ENCODE measurements around the gene NEGR1. TPM values are rescaled to one million over a fixed set of nuclear protein-coding genes. Genes with fewer than 3 reads are reported as not detected.

NEGR1 gene
- total and polyA plus RNA-seq, 4 donors: 0.08 to 0.14 (median 0.12) TPM; not detected in 1

GRCh38 chr1:72207059-72207458 lies 75.3 kb downstream of the NEGR1 start:
- no peak for TF ChIP-seq RXRA (IDR thresholded peaks at IDR 0.05)
- no peak for TF ChIP-seq SP1 (IDR thresholded peaks at IDR 0.05)
- no peak for TF ChIP-seq ZBTB33 (IDR thresholded peaks at IDR 0.05)
- no peak for TF ChIP-seq JUND (IDR thresholded peaks at IDR 0.05)
- no peak for TF ChIP-seq YY1 (IDR thresholded peaks at IDR 0.05)
- no peak for TF ChIP-seq NR2F2 (IDR thresholded peaks at IDR 0.05)
- TF ChIP-seq HNF4A (conservative IDR thresholded peaks at IDR 0.05): no peak
- no peak for TF ChIP-seq CTCF (IDR thresholded peaks at IDR 0.05; ENCODE audit: low read depth, low read length, missing input control)
- no peak for TF ChIP-seq EGR1 (IDR thresholded peaks at IDR 0.05; ENCODE audit: low read depth in 2 of 2)
- no peaks in the 10 kb centered on the region for H3K4me1 ChIP-seq (ENCODE audit: control insufficient read depth in 4 of 4, insufficient read depth in 4 of 4, low read length in 3 of 4)
- H3K4me3 ChIP-seq (ENCODE audit: low read depth in 1 of 3, low read length in 3 of 3): no peak overlapping the region
- no peak overlapping the region for H3K27ac ChIP-seq (ENCODE audit: low read depth in 1 of 2, low read length in 2 of 2)
- no peak overlapping the region for H3K9ac ChIP-seq (ENCODE audit: low read depth in 1 of 2, low read length in 2 of 2)
- H3K36me3 ChIP-seq (ENCODE audit: control insufficient read depth in 4 of 4, insufficient read depth in 3 of 4, low read depth in 1 of 4, low read length in 3 of 4): no peaks in the 10 kb centered on the region
- 61% methylated on average over 1 of the region's 1 CpG for WGBS
- no peaks in the 10 kb centered on the region for H3K27me3 ChIP-seq (ENCODE audit: control insufficient read depth in 4 of 4, insufficient read depth in 4 of 4, low read length in 3 of 4)
- no peaks in the 10 kb centered on the region for H3K9me3 ChIP-seq (ENCODE audit: control insufficient read depth in 4 of 4, low read length in 3 of 4)
- DNase-seq (ENCODE audit: low spot score): no peak

GRCh38 chr1:72202761-72203160 lies 79.6 kb downstream of the NEGR1 start:
- WGBS: 55% methylated on average over 2 of the region's 2 CpGs
- peaks cover 0 to 6% (median 0%) of the 10 kb centered on the region in 4 donors for H3K9me3 ChIP-seq (ENCODE audit: control insufficient read depth in 4 of 4, low read length in 3 of 4)
- no peaks in the 10 kb centered on the region for H3K27me3 ChIP-seq (ENCODE audit: control insufficient read depth in 4 of 4, insufficient read depth in 4 of 4, low read length in 3 of 4)
- TF ChIP-seq NR2F2 (IDR thresholded peaks at IDR 0.05): no peak
- no peak for TF ChIP-seq FOXA1 (IDR thresholded peaks at IDR 0.05)
- TF ChIP-seq SP1 (IDR thresholded peaks at IDR 0.05): no peak
- H3K36me3 ChIP-seq (ENCODE audit: control insufficient read depth in 4 of 4, insufficient read depth in 3 of 4, low read depth in 1 of 4, low read length in 3 of 4): no peaks in the 10 kb centered on the region
- no peaks in the 10 kb centered on the region for H3K4me1 ChIP-seq (ENCODE audit: control insufficient read depth in 4 of 4, insufficient read depth in 4 of 4, low read length in 3 of 4)
- no peak overlapping the region for H3K9ac ChIP-seq (ENCODE audit: low read depth in 1 of 2, low read length in 2 of 2)
- no peak overlapping the region for H3K27ac ChIP-seq (ENCODE audit: low read depth in 1 of 2, low read length in 2 of 2)
- no peak for DNase-seq (ENCODE audit: low spot score)
- no peak overlapping the region for H3K4me3 ChIP-seq (ENCODE audit: low read depth in 1 of 3, low read length in 3 of 3)

GRCh38 chr1:72197786-72198185 lies 84.6 kb downstream of the NEGR1 start:
- 78% methylated on average over 3 of the region's 3 CpGs for WGBS
- peaks cover 0 to 1% (median 0%) of the 10 kb centered on the region in 4 donors for H3K4me1 ChIP-seq (ENCODE audit: control insufficient read depth in 4 of 4, insufficient read depth in 4 of 4, low read length in 3 of 4)
- peaks cover 0 to 6% (median 0%) of the 10 kb centered on the region in 4 donors for H3K9me3 ChIP-seq (ENCODE audit: control insufficient read depth in 4 of 4, low read length in 3 of 4)
- H3K27ac ChIP-seq (ENCODE audit: low read depth in 1 of 2, low read length in 2 of 2): no peak overlapping the region
- no peaks in the 10 kb centered on the region for H3K36me3 ChIP-seq (ENCODE audit: control insufficient read depth in 4 of 4, insufficient read depth in 3 of 4, low read depth in 1 of 4, low read length in 3 of 4)
- TF ChIP-seq GABPA (IDR thresholded peaks at IDR 0.05 in 1 of 2, conservative IDR thresholded peaks at IDR 0.05 in 1 of 2): no peak
- TF ChIP-seq HNF4A (conservative IDR thresholded peaks at IDR 0.05): no peak
- TF ChIP-seq HNF4G (IDR thresholded peaks at IDR 0.05): no peak
- no peak for TF ChIP-seq NR2F2 (IDR thresholded peaks at IDR 0.05)
- TF ChIP-seq YY1 (IDR thresholded peaks at IDR 0.05): no peak
- TF ChIP-seq EGR1 (IDR thresholded peaks at IDR 0.05; ENCODE audit: low read depth in 2 of 2): no peak
- no peak for TF ChIP-seq MAX (IDR thresholded peaks at IDR 0.05)
- TF ChIP-seq SP1 (IDR thresholded peaks at IDR 0.05): no peak
- TF ChIP-seq ATF3 (IDR thresholded peaks at IDR 0.05): no peak
- TF ChIP-seq JUND (IDR thresholded peaks at IDR 0.05): no peak
- TF ChIP-seq FOXA1 (IDR thresholded peaks at IDR 0.05): no peak
- TF ChIP-seq ZBTB33 (IDR thresholded peaks at IDR 0.05): no peak
- no peak overlapping the region for H3K9ac ChIP-seq (ENCODE audit: low read depth in 1 of 2, low read length in 2 of 2)
- no peak overlapping the region for H3K4me3 ChIP-seq (ENCODE audit: low read depth in 1 of 3, low read length in 3 of 3)
- H3K27me3 ChIP-seq (ENCODE audit: control insufficient read depth in 4 of 4, insufficient read depth in 4 of 4, low read length in 3 of 4): no peaks in the 10 kb centered on the region
- DNase-seq (ENCODE audit: low spot score): no peak
